ENCODE results near the gene PMM2.

The PMM2 gene

DNA sequence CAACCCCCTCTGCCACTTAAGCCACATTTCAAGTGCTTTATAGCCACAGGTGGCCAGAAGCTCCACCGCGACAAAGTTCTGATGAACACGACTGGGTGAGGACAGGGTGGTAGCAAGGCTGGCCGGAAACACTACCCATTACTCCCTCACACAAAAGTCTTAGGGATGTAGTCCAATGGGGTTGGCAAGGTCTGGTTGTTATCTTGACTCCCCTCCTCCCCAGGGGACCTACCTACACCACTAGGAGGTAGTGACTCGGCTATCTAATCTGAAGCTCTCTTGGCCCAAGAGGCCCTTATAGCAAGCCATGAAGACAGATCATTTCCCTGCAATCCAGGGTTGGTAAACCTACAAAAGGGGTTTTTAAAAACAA, 92.9 kb downstream of the PMM2 start:
- H3K9ac ChIP-seq (ENCODE audit: low read depth, low read length) = no peak overlapping the region
- H3K79me2 ChIP-seq (ENCODE audit: insufficient read depth, low read length) = peaks cover 3% of the 10 kb centered on the region; the same call in 1 of the 2 replicates
- ATAC-seq (ENCODE audit: insufficient read depth, low read depth) = no peak
- peaks cover 47% of the 10 kb centered on the region for H4K20me1 ChIP-seq (ENCODE audit: insufficient read depth, low read length)
- H3K27ac ChIP-seq (ENCODE audit: low read length) = no peak overlapping the region
- no peaks in the 10 kb centered on the region for H3K9me3 ChIP-seq (ENCODE audit: insufficient read depth, low read length, severe bottlenecking)
- H2AFZ ChIP-seq (ENCODE audit: low read depth, low read length) = no peak overlapping the region
- no peak for DNase-seq
- no peaks in the 10 kb centered on the region for H3K4me1 ChIP-seq (ENCODE audit: insufficient read depth, low read length)
- no peak overlapping the region for H3K4me3 ChIP-seq (ENCODE audit: low read depth in 1 of 2, low read length in 2 of 2)
- H3K36me3 ChIP-seq (ENCODE audit: insufficient read depth, low read length) = peaks cover 72% of the 10 kb centered on the region
- no peaks in the 10 kb centered on the region for H3K27me3 ChIP-seq (ENCODE audit: insufficient read depth, low read length, poor library complexity)
- H3K4me2 ChIP-seq (ENCODE audit: insufficient read depth, low read length) = no peak overlapping the region
- TF ChIP-seq, protein P1, sequence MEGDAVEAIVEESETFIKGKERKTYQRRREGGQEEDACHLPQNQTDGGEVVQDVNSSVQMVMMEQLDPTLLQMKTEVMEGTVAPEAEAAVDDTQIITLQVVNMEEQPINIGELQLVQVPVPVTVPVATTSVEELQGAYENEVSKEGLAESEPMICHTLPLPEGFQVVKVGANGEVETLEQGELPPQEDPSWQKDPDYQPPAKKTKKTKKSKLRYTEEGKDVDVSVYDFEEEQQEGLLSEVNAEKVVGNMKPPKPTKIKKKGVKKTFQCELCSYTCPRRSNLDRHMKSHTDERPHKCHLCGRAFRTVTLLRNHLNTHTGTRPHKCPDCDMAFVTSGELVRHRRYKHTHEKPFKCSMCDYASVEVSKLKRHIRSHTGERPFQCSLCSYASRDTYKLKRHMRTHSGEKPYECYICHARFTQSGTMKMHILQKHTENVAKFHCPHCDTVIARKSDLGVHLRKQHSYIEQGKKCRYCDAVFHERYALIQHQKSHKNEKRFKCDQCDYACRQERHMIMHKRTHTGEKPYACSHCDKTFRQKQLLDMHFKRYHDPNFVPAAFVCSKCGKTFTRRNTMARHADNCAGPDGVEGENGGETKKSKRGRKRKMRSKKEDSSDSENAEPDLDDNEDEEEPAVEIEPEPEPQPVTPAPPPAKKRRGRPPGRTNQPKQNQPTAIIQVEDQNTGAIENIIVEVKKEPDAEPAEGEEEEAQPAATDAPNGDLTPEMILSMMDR (IDR thresholded peaks at IDR 0.05; ENCODE audit: borderline replicate concordance, extremely low read depth, low read length, poor library complexity, severe bottlenecking) = no peak
- TF ChIP-seq EZH2 (IDR thresholded peaks at IDR 0.05; ENCODE audit: borderline replicate concordance, low read depth, low read length, severe bottlenecking) = no peak

DNA sequence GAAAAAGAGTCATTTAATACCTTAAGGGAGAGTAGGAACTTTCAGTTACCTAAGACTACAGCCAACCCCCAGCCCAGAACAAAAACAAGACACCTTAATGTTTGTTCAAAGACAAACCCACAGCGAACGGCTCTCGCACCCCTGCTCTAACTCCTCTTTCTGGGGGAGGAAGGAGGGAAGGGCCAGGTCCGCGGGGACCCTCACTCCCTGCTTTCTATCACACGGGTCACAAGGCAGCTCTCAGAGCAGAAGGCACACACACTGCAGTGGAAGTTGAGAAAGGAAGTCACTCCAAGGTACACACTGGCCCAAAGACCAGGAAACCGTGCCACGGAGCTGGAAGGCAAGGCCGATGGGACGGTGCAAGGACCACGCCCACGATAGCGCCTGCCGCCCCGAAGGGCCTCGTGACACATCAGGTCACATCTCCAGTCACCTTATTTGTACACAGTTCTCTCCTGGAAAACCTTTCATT, 94.5 kb downstream of the PMM2 start:
- TF ChIP-seq, protein P1 (IDR thresholded peaks at IDR 0.05; ENCODE audit: borderline replicate concordance, extremely low read depth, low read length, poor library complexity, severe bottlenecking) = no peak
- no peak for TF ChIP-seq EZH2 (IDR thresholded peaks at IDR 0.05; ENCODE audit: borderline replicate concordance, low read depth, low read length, severe bottlenecking)
- DNase-seq = no peak
- H3K4me2 ChIP-seq (ENCODE audit: insufficient read depth, low read length) = no peak overlapping the region
- H3K9ac ChIP-seq (ENCODE audit: low read depth, low read length) = no peak overlapping the region
- H3K27ac ChIP-seq (ENCODE audit: low read length) = no peak overlapping the region
- H3K4me3 ChIP-seq (ENCODE audit: low read depth in 1 of 2, low read length in 2 of 2) = no peak overlapping the region
- peaks cover 6% of the 10 kb centered on the region; the same call in 1 of the 2 replicates for H3K79me2 ChIP-seq (ENCODE audit: insufficient read depth, low read length)
- no peak overlapping the region for H2AFZ ChIP-seq (ENCODE audit: low read depth, low read length)
- H3K4me1 ChIP-seq (ENCODE audit: insufficient read depth, low read length) = no peaks in the 10 kb centered on the region
- H3K9me3 ChIP-seq (ENCODE audit: insufficient read depth, low read length, severe bottlenecking) = no peaks in the 10 kb centered on the region
- no peak for ATAC-seq (ENCODE audit: insufficient read depth, low read depth)
- H3K27me3 ChIP-seq (ENCODE audit: insufficient read depth, low read length, poor library complexity) = no peaks in the 10 kb centered on the region
- H3K36me3 ChIP-seq (ENCODE audit: insufficient read depth, low read length) = peaks cover 87% of the 10 kb centered on the region
- peaks cover 48% of the 10 kb centered on the region for H4K20me1 ChIP-seq (ENCODE audit: insufficient read depth, low read length)

GRCh38 chr16:8893426-8893825, 95.8 kb downstream of the PMM2 start:
- no peak overlapping the region for H3K9ac ChIP-seq (ENCODE audit: low read depth, low read length)
- H4K20me1 ChIP-seq (ENCODE audit: insufficient read depth, low read length) = peaks cover 41% of the 10 kb centered on the region
- no peaks in the 10 kb centered on the region for H3K4me1 ChIP-seq (ENCODE audit: insufficient read depth, low read length)
- no peak overlapping the region for H2AFZ ChIP-seq (ENCODE audit: low read depth, low read length)
- DNase-seq (no peak), ATAC-seq (ENCODE audit: insufficient read depth, low read depth) (no peak)
- H3K4me2 ChIP-seq (ENCODE audit: insufficient read depth, low read length) = no peak overlapping the region
- no peak for TF ChIP-seq EZH2 (IDR thresholded peaks at IDR 0.05; ENCODE audit: borderline replicate concordance, low read depth, low read length, severe bottlenecking)
- TF ChIP-seq, protein P1 (IDR thresholded peaks at IDR 0.05; ENCODE audit: borderline replicate concordance, extremely low read depth, low read length, poor library complexity, severe bottlenecking) = no peak
- H3K27me3 ChIP-seq (ENCODE audit: insufficient read depth, low read length, poor library complexity) = no peaks in the 10 kb centered on the region
- H3K36me3 ChIP-seq (ENCODE audit: insufficient read depth, low read length) = peaks cover 92% of the 10 kb centered on the region
- H3K79me2 ChIP-seq (ENCODE audit: insufficient read depth, low read length) = peaks cover 6% of the 10 kb centered on the region; the same call in 1 of the 2 replicates
- no peak overlapping the region for H3K27ac ChIP-seq (ENCODE audit: low read length)
- H3K9me3 ChIP-seq (ENCODE audit: insufficient read depth, low read length, severe bottlenecking) = no peaks in the 10 kb centered on the region
- no peak overlapping the region for H3K4me3 ChIP-seq (ENCODE audit: low read depth in 1 of 2, low read length in 2 of 2)
